ENCODE data around the gene SNRPA. TPM values are rescaled to one million over a fixed set of nuclear protein-coding genes. Genes with fewer than 3 reads are reported as not detected.

Gene SNRPA
- total and polyA plus RNA-seq, 2 of the 4 experiments (the other 2 are of a cell fraction), result 30.3 to 81.3 TPM

DNA sequence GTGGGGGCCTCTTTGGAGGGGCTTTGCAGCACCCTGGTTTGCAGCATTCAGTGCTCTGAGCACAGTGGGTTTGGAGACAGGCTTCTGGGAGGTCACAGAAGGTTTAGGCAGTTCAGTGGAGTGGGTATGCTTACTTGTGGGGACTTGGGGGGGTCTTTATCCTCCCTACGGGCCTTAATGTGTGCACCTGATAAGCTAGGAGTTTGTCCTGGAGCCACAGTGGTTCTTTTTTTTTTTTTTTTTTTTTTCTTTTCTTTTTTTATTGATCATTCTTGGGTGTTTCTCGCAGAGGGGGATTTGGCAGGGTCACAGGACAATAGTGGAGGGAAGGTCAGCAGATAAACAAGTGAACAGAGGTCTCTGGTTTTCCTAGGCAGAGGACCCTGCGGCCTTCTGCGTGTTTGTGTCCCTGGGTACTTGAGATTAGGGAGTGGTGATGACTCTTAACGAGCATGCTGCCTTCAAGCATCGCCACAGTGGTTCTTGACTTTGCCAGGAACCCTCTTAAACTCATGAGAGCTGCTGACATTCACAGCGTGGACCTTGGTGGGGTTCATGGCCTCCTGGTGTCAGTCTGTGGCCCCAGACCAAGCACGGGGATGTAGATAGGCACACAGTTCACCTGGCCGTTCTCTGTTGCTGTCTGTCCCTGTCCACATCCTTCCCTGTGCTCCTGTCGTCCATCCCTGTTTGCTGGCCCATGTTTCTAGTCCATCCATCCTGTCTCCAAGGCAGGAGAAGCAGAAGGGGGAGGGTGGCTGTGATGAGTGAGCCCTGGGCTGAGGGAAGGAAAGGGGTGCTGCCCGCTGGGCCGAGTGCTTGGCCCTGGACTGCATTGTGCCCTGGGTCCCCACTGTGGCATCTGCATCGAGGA, 50.7 kb downstream of the SNRPA start (continued):
- no peak for TF ChIP-seq NFE2L2 (IDR thresholded peaks at IDR 0.05; ENCODE audit: low read depth, low read length)
- TF ChIP-seq FOS (IDR thresholded peaks at IDR 0.05; ENCODE audit: low read depth, low read length), result no peak

DNA sequence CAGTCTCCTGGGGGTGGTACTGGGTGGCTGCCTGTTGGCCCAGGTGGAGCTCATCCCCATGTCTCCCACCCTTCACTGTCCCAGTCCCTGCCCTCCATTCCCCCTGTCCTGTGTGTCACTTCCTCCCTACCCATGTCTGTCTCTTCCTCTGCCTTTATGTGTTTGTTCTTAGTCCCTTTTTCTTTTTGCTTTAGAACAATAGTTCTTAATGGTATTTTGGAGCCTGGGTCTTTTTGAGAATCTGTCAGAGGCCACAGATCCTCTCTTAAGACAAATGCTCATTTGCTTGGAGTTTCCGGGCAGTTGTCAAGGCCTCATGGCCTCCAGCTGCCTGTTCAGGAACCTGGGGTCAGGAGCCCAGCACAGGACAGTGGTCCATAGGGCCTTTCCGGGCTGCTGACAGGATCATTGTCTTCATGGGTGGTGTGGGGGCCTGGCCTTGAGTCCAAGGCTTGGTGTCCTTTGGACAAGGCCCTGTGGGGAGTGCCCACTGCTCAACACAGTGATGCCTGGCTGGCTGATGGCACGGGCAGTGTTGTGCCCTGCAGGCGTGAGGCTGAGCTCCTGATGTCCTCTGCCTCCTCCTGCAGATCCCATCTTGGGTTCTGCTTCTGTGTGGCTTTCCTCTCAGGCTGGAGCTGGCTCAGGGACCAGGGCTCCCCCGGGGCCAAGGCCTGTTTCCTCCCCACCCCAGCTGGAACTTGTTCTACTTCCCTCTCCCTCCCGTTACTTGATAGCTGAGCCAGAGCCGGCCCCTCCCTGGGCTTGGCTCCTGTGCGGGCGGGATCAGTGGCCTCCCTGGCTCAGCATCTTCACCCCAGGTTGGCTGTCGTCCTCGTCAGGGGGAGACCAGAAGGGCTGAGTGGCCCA, 51.5 kb downstream of the SNRPA start:
- Histone ChIP-seq H4K20me1 (ENCODE audit: insufficient read depth, low read length) (peaks cover 78% of the 10 kb centered on the region), H3K27me3 (ENCODE audit: control insufficient read depth, insufficient read depth, low read length) (no peaks in the 10 kb centered on the region), H3K4me1 (ENCODE audit: control insufficient read depth, insufficient read depth, low read length) (peaks cover 40% of the 10 kb centered on the region), H3K9me3 (ENCODE audit: control insufficient read depth, insufficient read depth, low read length) (no peaks in the 10 kb centered on the region), H3K4me3 (ENCODE audit: insufficient read depth, low read depth, low read length) (no peak overlapping the region; the same call in 1 of the 2 replicates), H2BK120ac (ENCODE audit: low read depth, low read length) (no peak overlapping the region), H3K56ac (ENCODE audit: extremely low read depth, insufficient read depth, low read length) (no peak overlapping the region), H4K91ac (ENCODE audit: insufficient read depth, low read depth, low read length) (no peak overlapping the region), H3K9me1 (ENCODE audit: insufficient read depth, low read length) (peaks cover 36% of the 10 kb centered on the region), H2BK20ac (ENCODE audit: low read depth, low read length) (no peak overlapping the region), H2BK15ac (ENCODE audit: low read depth, low read length) (no peak overlapping the region), H2AK5ac (ENCODE audit: low read depth, low read length) (no peak overlapping the region), H3K18ac (ENCODE audit: low read depth, low read length) (no peak overlapping the region), H3K79me1 (ENCODE audit: low read depth in 1 of 2, low read length in 2 of 2) (peaks cover 10 to 82% of the 10 kb centered on the region in 2 experiments), H2BK5ac (ENCODE audit: low read depth, low read length, poor library complexity, severe bottlenecking) (no peak overlapping the region), H2AFZ (replicated peaks; ENCODE audit: low read length, poor library complexity) (no peak overlapping the region), H3K23ac (ENCODE audit: low read depth, low read length) (peak overlapping the region; percentile 55; the same call in 1 of the 2 replicates), H3K9ac (ENCODE audit: low read depth, low read length) (peak overlapping the region; percentile 44), H4K8ac (ENCODE audit: low read depth in 2 of 2, low read length in 2 of 2) (no peak overlapping the region), H3K14ac (replicated peaks; ENCODE audit: low read depth, low read length) (0 out of 2 replicates have a peak overlapping the region, but pooled peaks have one; percentile 13), H3K36me3 (ENCODE audit: control insufficient read depth, insufficient read depth, low read length) (peaks cover 49% of the 10 kb centered on the region), H2AK9ac (replicated peaks; ENCODE audit: low read depth, low read length, poor library complexity) (peak overlapping the region; percentile 16), H4K5ac (ENCODE audit: low read depth, low read length) (no peak overlapping the region), H3K4me2 (ENCODE audit: low read depth, low read length) (peak overlapping the region; percentile 81; the same call in 1 of the 2 replicates), H3K27ac (ENCODE audit: insufficient read depth, low read length) (peak overlapping the region; percentile 31; the same call in 1 of the 2 replicates), H3K4ac (ENCODE audit: low read depth, low read length) (no peak overlapping the region)
- BruUV-seq (replicated peaks), result no TSS peak
- ATAC-seq (ENCODE audit: low read depth) (no peak), DNase-seq (no peak)
- in situ Hi-C loops (cut with MboI; ENCODE audit: low sequenced_read_pairs) (no loop called here), dilution Hi-C loops (cut with HindIII; ENCODE audit: low sequenced_read_pairs, unreplicated experiment) (no loop called here), intact Hi-C loops (cut with micrococcal nuclease) (no loop called here)
- ChIA-PET CTCF (interaction anchor here (0.6 kb wide), 1 partner anchor 9 kb away, joined by 3 read pairs; no protein-coding TSS in a partner anchor), POLR2A (ENCODE audit: unreplicated experiment) (interaction anchor here (0.5 to 0.6 kb wide), 2 partner anchors 9 to 142 kb away, joined by 4 read pairs; no protein-coding TSS in a partner anchor)
- 50% methylated on average over 8 of the region's 11 CpGs; no CpG with 5 or more reads in 1 of the 2 experiments for WGBS, 2 experiments (ENCODE audit: extremely low coverage in 2 of 2, insufficient read length in 1 of 2)
- TF ChIP-seq POLR2A (IDR thresholded peaks at IDR 0.05; ENCODE audit: low read depth, low read length), result no peak
- no peak for TF ChIP-seq RCOR1 (IDR thresholded peaks at IDR 0.05; ENCODE audit: insufficient replicate concordance, low read length)
- TF ChIP-seq RFX5 (IDR thresholded peaks at IDR 0.05; ENCODE audit: low read depth, low read length), result no peak
- no peak for TF ChIP-seq CHD1 (IDR thresholded peaks at IDR 0.05; ENCODE audit: low read depth, low read length)
- no peak for TF ChIP-seq NFE2L2 (IDR thresholded peaks at IDR 0.05; ENCODE audit: low read depth, low read length)
